NCI-H524 treated with DMSO at 0.1 percent for 48 hours (cell line): ENCODE data around the gene ATP1A3.
A peak's percentile ranks its signal among the peaks of the same experiment; 100 is the strongest.
"Not testable (repeated sequence)": the region's sequence is repeated elsewhere in the genome, so short reads cannot be mapped to it uniquely, and the experiment has no call there.

Experiments
- DNase-seq: peaks from one replicate; lab custom pipeline; 2025; lab: John Stamatoyannopoulos, UW

The ATP1A3 gene

DNA sequence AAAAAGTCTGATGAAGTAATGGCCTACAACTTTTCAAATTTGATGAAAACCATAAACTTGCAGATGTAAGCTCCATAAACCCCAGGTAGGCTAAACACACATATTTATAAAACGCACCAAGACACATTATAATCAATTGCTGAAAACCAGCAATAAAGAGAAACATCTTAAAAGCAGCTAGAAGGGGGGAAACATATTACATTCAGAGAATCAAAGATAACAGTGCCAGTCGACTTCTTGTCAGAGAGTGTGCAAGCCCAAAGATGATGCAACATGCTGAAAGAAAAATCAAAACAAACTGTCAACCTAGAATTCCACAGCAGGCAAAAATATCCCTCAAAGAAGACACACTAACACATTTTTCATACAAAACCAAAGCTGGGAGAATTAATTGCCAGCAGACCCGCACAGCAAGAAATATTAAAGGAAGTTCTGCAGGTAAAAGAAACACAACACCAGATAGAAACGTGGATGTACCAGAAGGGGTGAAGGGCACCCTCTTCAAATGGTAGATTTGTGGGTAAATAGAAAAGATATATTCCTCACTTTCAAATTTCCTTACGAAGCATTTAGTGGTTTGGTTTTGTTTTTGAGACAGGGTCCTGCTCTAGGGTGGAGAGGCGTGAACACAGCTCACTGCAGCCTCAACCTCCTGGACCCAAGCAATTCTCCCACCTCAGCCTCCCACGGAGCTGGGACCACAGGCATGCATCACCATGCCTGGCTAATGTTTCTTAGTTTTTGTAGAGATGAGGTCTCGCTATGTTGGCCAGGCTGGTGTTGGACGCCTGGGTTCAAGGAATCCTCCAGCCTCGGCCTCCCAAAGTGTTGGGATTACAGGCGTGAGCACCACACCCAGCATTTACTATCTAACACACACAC, 16.5 kb upstream of the ATP1A3 start:
- DNase-seq, result no peak

- no peak for DNase-seq
These were observed 12.5 kb upstream of the ATP1A3 start for GRCh38 chr19:42006569-42006968.

- DNase-seq, result no peak
These were observed 11.5 kb upstream of the ATP1A3 start for GRCh38 chr19:42005504-42005903.

DNA sequence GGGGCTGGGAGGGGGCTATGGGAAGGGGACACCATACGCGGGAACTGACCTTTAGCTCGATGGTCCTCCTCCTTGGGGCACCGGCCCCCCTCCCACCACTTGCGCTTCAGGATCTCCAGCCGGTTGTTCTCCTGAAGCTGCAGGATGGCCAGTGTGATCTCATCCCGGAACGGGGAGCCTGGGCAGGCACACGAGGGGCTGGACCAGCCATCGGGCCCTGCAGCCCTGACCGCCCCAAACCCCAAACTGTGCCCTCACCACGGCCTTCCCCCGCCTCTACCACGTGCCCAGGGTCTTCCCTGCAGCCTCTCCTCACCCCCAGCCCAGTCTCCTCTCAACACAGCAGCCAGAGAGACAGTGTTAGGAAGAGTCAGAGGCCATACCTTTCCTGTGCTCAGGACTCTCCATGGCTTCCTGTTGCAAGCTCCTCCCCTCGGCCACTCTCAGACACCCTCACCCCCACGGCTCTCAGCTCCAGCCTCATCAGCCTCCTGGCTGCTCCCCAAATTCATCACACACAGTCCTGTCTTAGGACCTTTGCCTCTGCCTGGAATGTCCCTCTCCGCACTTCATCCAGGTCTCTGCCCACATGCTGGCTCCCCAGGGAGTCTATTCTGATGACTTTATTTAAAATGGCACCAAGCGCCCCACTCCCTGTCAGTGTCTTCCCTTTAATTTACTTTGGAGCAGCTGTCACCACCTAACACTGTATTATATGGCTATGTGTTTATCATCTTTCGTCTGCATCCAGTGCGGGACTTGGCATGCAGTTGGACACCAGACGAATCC, 9.7 kb upstream of the ATP1A3 start:
- DNase-seq, result no peak

DNA sequence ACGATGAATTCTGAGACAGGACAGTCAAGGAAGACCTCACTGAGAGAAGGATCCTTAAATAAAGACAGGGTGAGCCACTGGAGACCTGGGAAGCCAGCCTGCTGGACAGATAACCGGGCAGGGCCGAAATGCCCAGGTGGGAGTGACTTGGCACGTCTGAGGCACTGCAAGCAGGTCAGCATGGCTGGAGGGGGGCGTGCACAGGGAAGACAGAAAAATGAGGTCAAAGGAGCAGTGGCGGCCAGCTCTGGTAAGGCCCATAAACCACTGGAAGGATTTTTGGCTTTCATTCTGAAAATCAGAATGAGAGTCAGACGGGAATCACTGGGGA, 5.8 kb upstream of the ATP1A3 start:
- no peak for DNase-seq

- no peak for DNase-seq
These were observed 5.2 kb upstream of the ATP1A3 start for GRCh38 chr19:41999071-41999877.

DNA sequence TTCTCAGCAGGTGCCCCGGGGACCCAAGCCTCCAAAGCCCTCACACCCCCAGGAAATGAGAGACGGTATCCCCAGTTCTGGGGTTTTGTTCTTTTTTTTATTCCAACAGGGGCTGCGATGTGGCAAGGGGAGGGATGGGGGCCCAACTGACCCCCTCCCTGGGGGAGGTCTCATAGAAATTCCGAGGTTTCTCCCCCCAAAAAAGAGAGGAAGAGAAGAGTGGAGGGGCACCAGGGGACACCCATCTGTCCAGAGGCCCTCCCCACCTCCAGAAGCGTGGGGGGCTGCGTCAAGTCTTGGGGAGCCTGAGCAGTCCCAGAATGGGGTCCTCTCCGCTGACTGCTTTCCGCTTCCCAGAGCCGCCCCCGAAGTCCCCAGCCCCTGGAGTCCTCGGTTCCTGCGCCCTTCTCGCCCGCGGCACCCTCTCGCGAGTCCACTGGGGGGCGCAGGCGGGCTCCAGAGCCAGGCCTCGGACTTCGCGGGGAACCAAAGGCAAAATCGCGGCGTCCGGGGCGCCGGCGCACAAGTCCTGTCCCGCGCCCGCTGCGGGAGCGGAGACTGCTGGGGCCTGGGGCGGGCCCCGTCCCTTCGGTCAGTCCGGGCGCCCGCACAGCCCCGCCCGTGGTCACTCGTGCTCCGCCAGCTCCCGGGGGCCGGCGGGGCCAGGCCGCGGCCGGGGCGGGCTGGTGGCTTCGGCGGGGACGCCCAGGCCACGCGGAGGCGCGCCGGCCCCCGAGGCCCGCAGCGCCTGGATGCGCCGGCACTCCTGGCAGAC, 4.4 kb upstream of the ATP1A3 start:
- no peak for DNase-seq

DNA sequence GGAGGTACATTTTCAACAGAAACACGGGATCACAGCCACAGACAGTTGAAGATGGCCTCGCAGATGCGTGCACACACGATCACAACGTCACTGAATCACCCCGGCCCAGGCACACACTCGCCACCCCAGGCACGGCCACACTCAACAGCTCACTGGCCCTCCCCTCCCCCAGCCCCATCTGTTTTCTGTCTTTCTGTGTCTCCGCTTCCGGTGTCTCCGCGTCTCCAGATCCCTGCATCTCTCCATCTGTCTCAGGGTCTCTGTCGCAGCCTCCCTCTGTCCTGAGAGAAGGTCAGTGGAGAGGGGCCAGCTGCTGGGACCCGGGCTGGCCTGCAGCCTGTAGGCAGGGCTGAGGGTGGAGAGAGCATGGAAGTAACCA, 3.8 kb upstream of the ATP1A3 start:
- peak; percentile 87 for DNase-seq

GRCh38 chr19:41997121-41997850, 3.3 kb upstream of the ATP1A3 start:
- no peak for DNase-seq

DNA sequence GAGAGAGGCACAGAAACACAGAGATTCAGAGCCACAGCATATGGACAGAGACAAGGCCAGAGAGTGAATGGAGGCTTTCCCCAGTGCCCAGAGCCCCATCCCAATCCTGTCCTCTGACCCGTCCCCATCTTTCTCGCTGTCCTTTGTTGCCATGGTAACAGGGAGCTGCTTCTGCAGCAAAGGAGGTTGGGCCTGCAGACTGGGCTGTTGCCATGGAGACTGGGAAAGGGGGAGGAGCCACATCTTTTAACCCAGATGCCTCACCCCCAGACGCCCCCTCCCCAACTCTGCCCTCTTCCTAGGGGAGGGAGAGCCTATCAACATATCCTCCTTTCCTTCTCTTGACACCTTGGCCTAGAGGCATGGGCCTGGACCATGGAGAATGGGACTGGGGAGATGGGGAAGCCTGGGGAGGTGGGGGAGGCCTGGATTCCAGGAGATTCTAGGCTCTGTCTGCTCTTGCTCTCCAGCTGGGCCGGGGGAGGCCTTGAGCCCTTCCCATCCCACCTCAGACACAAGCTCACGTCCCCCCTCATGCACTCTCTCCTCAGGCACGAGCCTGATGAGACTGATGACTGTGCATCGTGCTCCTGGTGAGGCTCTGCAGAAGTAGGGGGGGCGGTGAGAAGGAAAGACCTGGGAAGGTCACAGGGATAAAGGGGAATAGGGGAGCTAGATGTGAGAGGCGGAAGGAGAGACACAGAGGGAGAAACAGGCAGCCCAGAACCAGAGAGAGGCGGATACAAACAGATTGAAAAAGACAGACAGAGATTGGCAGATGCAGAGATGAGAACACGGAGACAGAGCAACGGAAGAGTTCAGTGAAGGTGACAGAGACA, 2.1 kb upstream of the ATP1A3 start:
- peak; percentile 38 for DNase-seq

GRCh38 chr19:41994994-41995958, 1.2 kb upstream of the ATP1A3 start:
- DNase-seq, result no peak

DNA sequence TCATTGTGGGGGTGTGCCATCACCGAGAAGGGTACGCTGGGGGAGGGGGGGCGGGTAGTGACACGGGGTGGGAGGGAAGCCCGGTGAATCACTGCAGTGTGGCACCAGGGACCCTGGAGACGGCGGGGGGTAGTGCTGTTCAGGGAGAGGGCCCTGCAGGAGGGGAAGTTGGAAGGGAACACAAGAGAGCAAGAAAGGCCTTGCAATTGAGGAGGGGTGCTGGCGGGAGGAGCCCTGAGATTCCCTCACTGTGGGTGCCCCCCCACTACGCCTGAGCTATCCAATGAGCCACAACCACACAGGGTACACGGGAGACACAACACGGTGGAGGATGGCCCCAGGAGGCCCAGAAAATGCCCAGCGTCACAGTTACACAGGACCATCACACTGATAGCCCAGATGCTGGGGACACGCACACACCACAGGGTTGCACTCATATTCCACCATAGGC, 516 bp upstream of the ATP1A3 start:
- no peak for DNase-seq

- DNase-seq, result not testable (repeated sequence)
These were observed 2.0 kb downstream of the ATP1A3 start for GRCh38 chr19:41991925-41992569.

DNA sequence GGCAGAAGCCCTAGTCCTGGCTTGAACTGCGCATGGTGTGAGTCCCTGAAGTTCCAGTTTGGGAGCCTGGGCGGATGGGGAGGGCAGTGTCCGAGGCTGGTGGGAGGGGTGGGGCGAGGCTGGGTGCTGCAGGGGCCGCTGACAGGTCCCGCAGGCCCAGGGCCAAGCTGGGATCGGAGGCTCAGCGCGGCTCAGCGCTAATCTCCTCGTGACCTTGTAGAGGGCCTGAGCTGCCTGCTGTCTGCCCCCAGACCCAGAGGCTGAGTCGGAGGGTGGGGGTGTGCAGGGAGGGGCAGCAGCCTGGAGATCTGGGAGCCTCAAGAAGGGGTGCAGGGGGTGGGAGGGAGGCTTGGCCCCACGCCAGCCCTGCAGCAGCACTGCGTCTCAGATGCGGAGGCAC, 3.0 kb downstream of the ATP1A3 start:
- no peak for DNase-seq

- DNase-seq, result no peak
These were observed 3.4 kb downstream of the ATP1A3 start for GRCh38 chr19:41990615-41991014.

DNA sequence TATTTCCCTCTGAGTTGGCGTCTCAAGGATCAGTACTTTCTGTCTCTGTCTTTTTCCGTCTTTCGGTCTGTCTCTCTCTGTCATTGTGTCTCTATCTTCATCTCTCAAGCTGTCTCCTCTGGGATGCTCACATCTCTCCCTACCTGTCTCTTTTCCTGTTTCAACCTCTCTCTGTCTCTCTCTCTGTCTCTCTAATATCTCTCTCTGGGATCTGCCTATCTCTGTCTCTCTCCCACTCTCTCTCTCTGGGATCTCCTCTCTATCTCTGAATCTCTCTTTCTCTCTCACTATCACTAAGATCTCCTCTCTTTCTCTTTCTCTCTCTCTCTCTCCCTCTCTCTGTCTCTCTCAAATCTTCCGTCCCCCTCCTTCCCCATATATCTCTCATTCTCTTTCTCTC, 4.0 kb downstream of the ATP1A3 start:
- DNase-seq, result no peak

- DNase-seq, result no peak
These were observed 5.1 kb downstream of the ATP1A3 start for GRCh38 chr19:41988947-41989346.

DNA sequence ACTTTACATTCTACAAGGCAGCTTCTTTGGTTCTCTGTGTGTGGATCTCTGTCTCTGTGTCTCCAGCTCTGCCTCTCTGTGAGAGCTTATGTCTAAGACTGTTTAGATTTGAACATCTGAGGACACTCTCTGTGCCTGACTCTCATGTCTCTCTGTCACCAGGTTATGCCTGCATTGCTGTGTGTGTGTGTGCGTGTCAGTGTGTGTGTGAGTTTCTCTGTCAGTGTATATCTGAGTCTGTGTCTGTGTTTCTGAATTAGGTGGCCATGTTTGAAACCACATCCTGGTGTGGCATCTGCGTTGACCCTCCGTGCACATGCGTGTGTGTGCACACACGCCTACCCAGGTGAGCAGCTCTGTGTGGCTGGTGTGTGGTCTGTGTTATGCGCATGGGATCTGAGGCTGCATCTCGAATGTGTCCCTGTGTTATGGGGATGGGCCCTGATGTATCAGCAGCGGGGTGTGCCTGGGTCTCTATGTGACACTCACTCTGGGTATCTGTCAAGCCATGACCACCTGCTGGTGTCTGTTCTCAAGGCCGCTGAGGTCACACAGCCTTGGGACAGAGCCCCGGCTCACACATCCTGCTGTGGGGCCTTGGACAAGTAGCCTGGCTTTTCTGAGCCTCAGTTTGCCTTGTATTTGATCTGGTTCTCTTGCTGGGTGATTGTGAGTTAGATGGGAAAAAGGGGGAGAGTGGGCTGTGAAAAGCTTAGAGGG, 6.7 kb downstream of the ATP1A3 start:
- no peak for DNase-seq
